Trophoblast cell (in vitro differentiated cells and primary cell): ENCODE results near the gene METTL9.
"Not testable (repeated sequence)": the region's sequence is repeated elsewhere in the genome, so short reads cannot be mapped to it uniquely, and the experiment has no call there.

Experiments
- DNase-seq, 2 donors: peaks; one replicate each; pipeline ENCODE4 v3.0.0-alpha.2; 2016
- H2AFZ ChIP-seq: 2 replicates; pipeline ENCODE4 v1.6.1; 2013; ENCODE audit warnings: low read length, moderate library complexity, mild to moderate bottlenecking; ENCODE audit not compliant: insufficient read depth, poor library complexity
- H2AK5ac ChIP-seq: 2 replicates; pipeline ENCODE4 v1.6.1; 2013; ENCODE audit warnings: mild to moderate bottlenecking, low read length
- H2BK120ac ChIP-seq: 2 replicates; pipeline ENCODE4 v1.6.1; 2013; ENCODE audit warnings: low read length, mild to moderate bottlenecking, moderate library complexity; ENCODE audit not compliant: insufficient read depth, poor library complexity
- H2BK12ac ChIP-seq: 2 replicates; pipeline ENCODE4 v1.6.1; 2013; ENCODE audit warnings: mild to moderate bottlenecking, low read length, moderate library complexity
- H2BK5ac ChIP-seq: 2 replicates; pipeline ENCODE4 v1.6.1; 2013; ENCODE audit warnings: low read length, low read depth, moderate library complexity, mild to moderate bottlenecking; ENCODE audit not compliant: poor library complexity
- H3K14ac ChIP-seq: 2 replicates; pipeline ENCODE4 v1.6.1; 2013; ENCODE audit warnings: mild to moderate bottlenecking, low read length
- H3K18ac ChIP-seq: 2 replicates; pipeline ENCODE4 v1.6.1; 2013; ENCODE audit warnings: mild to moderate bottlenecking, low read length
- H3K23ac ChIP-seq: 2 replicates; pipeline ENCODE4 v1.6.1; 2013; ENCODE audit warnings: low read length
- H3K27ac ChIP-seq: 2 replicates; pipeline ENCODE4 v1.5.1; 2013; ENCODE audit warnings: low read depth, mild to moderate bottlenecking, inconsistent platforms, low read length, moderate library complexity
- H3K27me3 ChIP-seq: 2 replicates; pipeline ENCODE4 v1.6.1; 2013; ENCODE audit warnings: inconsistent platforms, mild to moderate bottlenecking, low read length, moderate library complexity; ENCODE audit not compliant: insufficient read depth
- H3K36me3 ChIP-seq, 2 experiments: 1 replicate in 1 of 2; 2 replicates in 1 of 2; pipeline ENCODE4 v1.6.1; 2013; ENCODE audit warnings: low read length in 2 of 2, mild to moderate bottlenecking in 2 of 2, moderate library complexity in 1 of 2; ENCODE audit not compliant: insufficient read depth in 2 of 2, control insufficient read depth in 1 of 2
- H3K4ac ChIP-seq: 2 replicates; pipeline ENCODE4 v1.6.1; 2013; ENCODE audit warnings: low read depth, mild to moderate bottlenecking, low read length, moderate library complexity
- H3K4me1 ChIP-seq, 2 experiments: 1 replicate in 1 of 2; 2 replicates in 1 of 2; pipeline ENCODE4 v1.6.1; 2013; ENCODE audit warnings: low read length in 2 of 2, mild to moderate bottlenecking in 2 of 2, moderate library complexity in 1 of 2; ENCODE audit not compliant: insufficient read depth in 2 of 2, control insufficient read depth in 1 of 2
- H3K4me2 ChIP-seq: 2 replicates; pipeline ENCODE4 v1.6.1; 2013; ENCODE audit warnings: inconsistent platforms, mild to moderate bottlenecking, low read length, moderate library complexity
- H3K4me3 ChIP-seq: 2 replicates; pipeline ENCODE4 v1.5.1; 2013; ENCODE audit warnings: mild to moderate bottlenecking, low read depth, low read length, inconsistent platforms
- H3K79me1 ChIP-seq: one replicate; pipeline ENCODE4 v1.6.1; 2013; ENCODE audit warnings: low read length
- H3K79me2 ChIP-seq: 2 replicates; pipeline ENCODE4 v1.6.1; 2013; ENCODE audit warnings: low read length, mild to moderate bottlenecking; ENCODE audit not compliant: control insufficient read depth, insufficient read depth, poor library complexity
- H3K9ac ChIP-seq: 2 replicates; pipeline ENCODE4 v1.6.1; 2013; ENCODE audit warnings: mild to moderate bottlenecking, low read length
- H3K9me3 ChIP-seq: 2 replicates; pipeline ENCODE4 v1.6.1; 2013; ENCODE audit warnings: low read depth, mild to moderate bottlenecking, control low read depth, inconsistent platforms, low read length; ENCODE audit not compliant: insufficient read depth
- H4K12ac ChIP-seq: 2 replicates; pipeline ENCODE4 v1.6.1; 2013; ENCODE audit warnings: low read depth, mild to moderate bottlenecking, low read length, moderate library complexity
- H4K8ac ChIP-seq: 2 replicates; pipeline ENCODE4 v1.6.1; 2013; ENCODE audit warnings: low read depth, mild to moderate bottlenecking, low read length, moderate library complexity
- H4K91ac ChIP-seq: one replicate; pipeline ENCODE4 v1.6.1; 2013; ENCODE audit warnings: low read depth, mild to moderate bottlenecking, low read length, moderate library complexity
- WGBS: extraction: QIAGEN DNeasy Blood & Tissue Kit; methylation state at CpG from one replicate; pipeline ENCODE4 v1.1.7; 2013; ENCODE audit warnings: missing lambda C conversion rate; ENCODE audit not compliant: insufficient read length, insufficient coverage; ENCODE audit errors: extremely low coverage; 5-methylcytosine and 5-hydroxymethylcytosine counted together

The METTL9 gene

DNA sequence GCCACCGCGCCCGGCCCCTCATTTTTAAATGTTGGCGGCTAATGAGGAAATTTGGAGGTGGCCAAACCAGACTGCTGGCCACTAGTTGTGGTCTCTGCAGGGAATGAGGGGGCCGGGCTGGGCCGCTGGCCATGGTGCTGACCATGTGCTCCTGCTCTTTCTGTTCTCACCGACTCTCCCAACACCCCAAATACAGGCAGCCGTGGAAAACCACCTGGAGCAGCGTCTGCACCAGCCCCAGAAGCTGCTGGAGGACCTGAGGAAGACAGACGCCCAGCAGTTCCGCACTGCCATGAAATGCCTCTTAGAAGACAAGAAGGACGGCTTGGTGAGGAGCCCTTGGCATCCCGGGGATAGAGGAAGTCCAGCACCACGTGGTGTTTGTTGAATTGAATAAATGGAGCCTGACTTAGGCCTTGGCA lies 85.7 kb downstream of the METTL9 start:
- no peak for DNase-seq
- no peak overlapping the region for H3K4me2 ChIP-seq
- no peak overlapping the region for H2AK5ac ChIP-seq
- H3K4ac ChIP-seq = no peak overlapping the region
- no peaks in the 10 kb centered on the region for H3K27me3 ChIP-seq
- H2BK12ac ChIP-seq = no peak overlapping the region
- H3K4me3 ChIP-seq = no peak overlapping the region
- no peaks in the 10 kb centered on the region for H3K4me1 ChIP-seq
- no peaks in the 10 kb centered on the region for H3K79me2 ChIP-seq
- H3K14ac ChIP-seq = no peak overlapping the region
- no peaks in the 10 kb centered on the region for H3K79me1 ChIP-seq
- H3K36me3 ChIP-seq = no peaks in the 10 kb centered on the region
- H2BK120ac ChIP-seq = no peak overlapping the region
- H4K91ac ChIP-seq = no peak overlapping the region
- H3K23ac ChIP-seq = no peak overlapping the region
- H3K27ac ChIP-seq = no peak overlapping the region
- H3K9ac ChIP-seq = no peak overlapping the region
- H3K18ac ChIP-seq = no peak overlapping the region
- H4K12ac ChIP-seq = no peak overlapping the region
- no peak overlapping the region for H2BK5ac ChIP-seq
- WGBS = no CpG with 5 or more reads among the region's 14 CpGs
- no peak overlapping the region for H2AFZ ChIP-seq
- no peak overlapping the region for H4K8ac ChIP-seq
- peaks cover 2% of the 10 kb centered on the region for H3K9me3 ChIP-seq

DNA sequence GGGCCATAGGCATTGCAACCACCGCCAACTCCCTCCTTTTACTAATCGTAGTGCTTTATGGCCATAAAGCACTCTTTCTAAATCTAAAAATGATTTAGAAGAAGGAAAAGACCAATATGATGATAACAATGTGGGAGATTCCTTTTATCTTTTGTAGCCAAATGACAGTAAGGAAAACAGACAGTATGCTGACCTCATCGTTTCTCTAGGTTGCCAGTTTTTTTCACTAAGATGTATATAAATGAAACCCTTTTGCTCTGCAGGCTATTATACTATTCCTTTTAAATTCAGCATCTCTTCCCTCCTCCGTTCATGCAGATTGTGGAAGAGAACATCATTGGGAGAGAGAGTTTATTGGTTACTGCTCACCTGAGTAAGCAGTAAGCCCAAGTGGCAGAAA lies 89.7 kb downstream of the METTL9 start:
- no peak for DNase-seq
- H3K27ac ChIP-seq = no peak overlapping the region
- no peaks in the 10 kb centered on the region for H3K79me1 ChIP-seq
- no peaks in the 10 kb centered on the region for H3K4me1 ChIP-seq
- no peak overlapping the region for H3K4me3 ChIP-seq
- H3K4me2 ChIP-seq = no peak overlapping the region
- no peak overlapping the region for H2BK5ac ChIP-seq
- H2BK120ac ChIP-seq = no peak overlapping the region
- no peak overlapping the region for H3K9ac ChIP-seq
- H3K14ac ChIP-seq = no peak overlapping the region
- H3K27me3 ChIP-seq = no peaks in the 10 kb centered on the region
- WGBS = no CpG with 5 or more reads among the region's 4 CpGs
- no peak overlapping the region for H3K23ac ChIP-seq
- no peak overlapping the region for H2AFZ ChIP-seq
- H3K4ac ChIP-seq = no peak overlapping the region
- no peaks in the 10 kb centered on the region for H3K79me2 ChIP-seq
- no peak overlapping the region for H4K8ac ChIP-seq
- H2AK5ac ChIP-seq = no peak overlapping the region
- no peak overlapping the region for H4K91ac ChIP-seq
- peaks cover 2% of the 10 kb centered on the region for H3K9me3 ChIP-seq
- H4K12ac ChIP-seq = no peak overlapping the region
- H2BK12ac ChIP-seq = no peak overlapping the region
- no peaks in the 10 kb centered on the region for H3K36me3 ChIP-seq
- no peak overlapping the region for H3K18ac ChIP-seq

DNA sequence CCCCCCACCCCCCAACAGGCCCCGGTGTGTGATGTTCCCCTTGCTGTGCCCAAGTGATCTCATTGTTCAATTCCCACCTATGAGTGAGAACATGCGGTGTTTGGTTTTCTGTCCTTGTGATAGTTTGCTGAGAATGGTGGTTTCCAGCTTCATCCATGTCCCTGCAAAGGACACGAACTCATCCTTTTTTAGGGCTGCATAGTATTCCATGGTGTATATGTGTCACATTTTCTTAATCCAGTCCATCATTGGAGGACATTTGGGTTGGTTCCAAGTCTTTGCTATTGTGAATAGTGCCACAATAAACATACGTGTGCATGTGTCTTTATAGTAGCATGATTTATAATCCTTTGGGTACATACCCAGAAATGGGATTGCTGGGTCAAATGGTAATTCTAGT lies 91.6 kb downstream of the METTL9 start:
- no CpG with 5 or more reads among the region's 4 CpGs for WGBS

DNA sequence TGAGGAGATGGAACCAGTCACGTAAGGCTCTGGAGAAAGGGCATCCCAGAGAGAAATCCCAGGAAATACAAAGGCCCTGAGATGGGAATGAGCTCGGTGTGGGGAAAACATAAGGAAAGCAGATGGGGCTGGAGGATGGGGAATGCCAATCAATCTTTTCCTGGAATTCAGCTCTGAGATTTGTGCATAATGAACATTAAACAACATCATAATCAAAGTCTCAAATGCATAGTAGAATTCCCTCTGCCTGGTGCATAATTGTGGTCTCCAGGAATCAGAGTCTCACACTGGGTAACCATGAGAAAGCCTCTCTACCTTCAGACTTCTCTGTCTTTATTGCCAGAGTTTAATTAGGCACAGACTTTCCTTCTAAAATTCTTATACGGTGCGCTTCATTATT lies 95.2 kb downstream of the METTL9 start:
- Histone ChIP-seq H2BK120ac (no peak overlapping the region), H2BK12ac (no peak overlapping the region), H3K79me2 (no peaks in the 10 kb centered on the region), H3K27me3 (no peaks in the 10 kb centered on the region), H3K18ac (no peak overlapping the region), H3K79me1 (no peaks in the 10 kb centered on the region), H3K23ac (no peak overlapping the region), H3K4me2 (no peak overlapping the region), H3K9me3 (no peaks in the 10 kb centered on the region), H3K27ac (no peak overlapping the region), H4K12ac (no peak overlapping the region), H2AK5ac (no peak overlapping the region), H3K4me3 (no peak overlapping the region), H3K9ac (no peak overlapping the region), H3K4me1 (no peaks in the 10 kb centered on the region), H3K36me3 (no peaks in the 10 kb centered on the region), H4K91ac (no peak overlapping the region), H2AFZ (no peak overlapping the region), H2BK5ac (no peak overlapping the region), H4K8ac (no peak overlapping the region), H3K14ac (no peak overlapping the region), H3K4ac (no peak overlapping the region)
- no peak for DNase-seq
- no CpG with 5 or more reads among the region's 4 CpGs for WGBS

More for the DNA sequence above, 91.6 kb downstream of the METTL9 start:
- H3K23ac ChIP-seq, H4K12ac ChIP-seq, H3K79me1 ChIP-seq, H2BK5ac ChIP-seq, H3K9ac ChIP-seq, H3K27me3 ChIP-seq, H3K14ac ChIP-seq, H3K27ac ChIP-seq, DNase-seq, H2AFZ ChIP-seq, H2BK120ac ChIP-seq, H3K4ac ChIP-seq, H3K4me3 ChIP-seq, H3K79me2 ChIP-seq, H3K9me3 ChIP-seq, H3K36me3 ChIP-seq, H3K4me1 ChIP-seq, H4K8ac ChIP-seq, H4K91ac ChIP-seq, H3K4me2 ChIP-seq, H2AK5ac ChIP-seq, H3K18ac ChIP-seq, H2BK12ac ChIP-seq: not testable (repeated sequence)
